HepG2 (cell line): ENCODE results near the gene MRPL28. TPM values are rescaled to one million over a fixed set of nuclear protein-coding genes. Genes with fewer than 3 reads are reported as not detected.
A peak's percentile ranks its signal among the peaks of the same experiment; 100 is the strongest.

Experiments
- CEBPG ChIP-seq: IDR thresholded peaks from 2 replicates; pipeline ENCODE4 v1.6.1; 2016
- CHCHD3 ChIP-seq: sonication (generic); formaldehyde crosslinking; IDR thresholded peaks from 2 replicates; pipeline ENCODE4 v1.8.0; 2022; ENCODE audit warnings: mild to moderate bottlenecking, missing genetic modification reagents, moderate library complexity
- EED ChIP-seq: sonication (generic); formaldehyde crosslinking; IDR thresholded peaks from 2 replicates; pipeline ENCODE4 v1.5.0; 2020; ENCODE audit warnings: mild to moderate bottlenecking, missing genetic modification reagents
- GLI4 ChIP-seq: sonication (generic); formaldehyde crosslinking; IDR thresholded peaks from 2 replicates; pipeline ENCODE4 v1.5.1; 2020; ENCODE audit warnings: missing genetic modification reagents, mild to moderate bottlenecking, moderate library complexity, borderline replicate concordance
- HOXD1 ChIP-seq: sonication (generic); formaldehyde crosslinking; IDR thresholded peaks from 2 replicates; pipeline ENCODE4 v1.5.0; 2020; ENCODE audit warnings: missing genetic modification reagents
- KDM2A ChIP-seq: sonication (generic); formaldehyde crosslinking; IDR thresholded peaks from 2 replicates; pipeline ENCODE4 v1.4.0; 2020; ENCODE audit warnings: low read depth, missing genetic modification reagents, borderline replicate concordance
- NR2F2 ChIP-seq: IDR thresholded peaks from 2 replicates; pipeline ENCODE4 v1.6.1; 2012; ENCODE audit warnings: low read depth, inconsistent platforms, borderline replicate concordance
- SAFB2 ChIP-seq: sonication (generic); formaldehyde crosslinking; IDR thresholded peaks from 2 replicates; pipeline ENCODE4 v1.5.1; 2020; ENCODE audit warnings: missing genetic modification reagents, low read depth, mild to moderate bottlenecking, borderline replicate concordance
- SIX4 ChIP-seq: sonication (generic); formaldehyde crosslinking; IDR thresholded peaks from 2 replicates; pipeline ENCODE4 v1.4.0; 2020; ENCODE audit warnings: missing genetic modification reagents
- ZBED4 ChIP-seq: sonication (generic); formaldehyde crosslinking; IDR thresholded peaks from 2 replicates; pipeline ENCODE4 v1.4.0; 2020; ENCODE audit warnings: missing genetic modification reagents, borderline replicate concordance
- ZMYM4 ChIP-seq: sonication (generic); formaldehyde crosslinking; IDR thresholded peaks from 2 replicates; pipeline ENCODE4 v1.8.1; 2023; ENCODE audit warnings: mild to moderate bottlenecking, missing genetic modification reagents
- ZNF20 ChIP-seq: sonication (generic); formaldehyde crosslinking; IDR thresholded peaks from 2 replicates; pipeline ENCODE4 v1.4.0; 2020; ENCODE audit warnings: mild to moderate bottlenecking, moderate library complexity, missing genetic modification reagents
- ZNF235 ChIP-seq: sonication (generic); formaldehyde crosslinking; IDR thresholded peaks from 2 replicates; pipeline ENCODE4 v1.8.1; 2023; ENCODE audit warnings: mild to moderate bottlenecking, missing genetic modification reagents, borderline replicate concordance
- ZNF260 ChIP-seq: sonication (generic); formaldehyde crosslinking; IDR thresholded peaks from 2 replicates; pipeline ENCODE4 v1.4.0; 2020; ENCODE audit warnings: missing genetic modification reagents, low read depth, mild to moderate bottlenecking, borderline replicate concordance
- ZNF350 ChIP-seq: sonication (generic); formaldehyde crosslinking; IDR thresholded peaks from 2 replicates; pipeline ENCODE4 v1.4.0; 2020; ENCODE audit warnings: mild to moderate bottlenecking, low read depth, missing genetic modification reagents, borderline replicate concordance
- ZNF430 ChIP-seq: sonication (generic); formaldehyde crosslinking; IDR thresholded peaks from 2 replicates; pipeline ENCODE4 v1.9.0; 2021; ENCODE audit warnings: mild to moderate bottlenecking, missing genetic modification reagents
- ZNF615 ChIP-seq: sonication (generic); formaldehyde crosslinking; IDR thresholded peaks from 2 replicates; pipeline ENCODE4 v1.5.0; 2020; ENCODE audit warnings: mild to moderate bottlenecking, missing genetic modification reagents, borderline replicate concordance
- polyA plus RNA-seq, 8 experiments: library from polyadenylated mRNA; depleted of rRNA in 3 of 8; stranded (reverse) in 7 of 8; unstranded in 1 of 8; fragments of >200 nt; fragmentation: Illumina TruSeq in 4 of 8; extraction: Trizol in 4 of 8; gene quantifications; 2 replicates each; pipeline versions ENCODE4 v1.2.1 to v1.2.3, GENCODE V29; 2011 to 2016; ENCODE audit warnings: low read depth in 4 of 8, missing spikeins in 1 of 8, mixed read lengths in 1 of 8; ENCODE audit not compliant: insufficient read depth in 1 of 8
- total RNA-seq, 5 experiments: library from RNA; depleted of rRNA; stranded (reverse); fragments of >200 nt; fragmentation: Illumina TruSeq; extraction: Trizol; gene quantifications; 2 replicates each; pipeline ENCODE4 v1.2.3, GENCODE V29; 2016; ENCODE audit warnings: low read depth in 1 of 5
- TF ChIP-seq, protein P1 (sequence below): sonication (generic); formaldehyde crosslinking; IDR thresholded peaks from 2 replicates; pipeline ENCODE4; 2020; ENCODE audit warnings: missing genetic modification reagents, mild to moderate bottlenecking, borderline replicate concordance

Gene MRPL28
- total and polyA plus RNA-seq, 2 of the 13 experiments (the other 11 are each of a cell fraction or from before 2014, with no cell fraction given), result 114 to 135 TPM

DNA sequence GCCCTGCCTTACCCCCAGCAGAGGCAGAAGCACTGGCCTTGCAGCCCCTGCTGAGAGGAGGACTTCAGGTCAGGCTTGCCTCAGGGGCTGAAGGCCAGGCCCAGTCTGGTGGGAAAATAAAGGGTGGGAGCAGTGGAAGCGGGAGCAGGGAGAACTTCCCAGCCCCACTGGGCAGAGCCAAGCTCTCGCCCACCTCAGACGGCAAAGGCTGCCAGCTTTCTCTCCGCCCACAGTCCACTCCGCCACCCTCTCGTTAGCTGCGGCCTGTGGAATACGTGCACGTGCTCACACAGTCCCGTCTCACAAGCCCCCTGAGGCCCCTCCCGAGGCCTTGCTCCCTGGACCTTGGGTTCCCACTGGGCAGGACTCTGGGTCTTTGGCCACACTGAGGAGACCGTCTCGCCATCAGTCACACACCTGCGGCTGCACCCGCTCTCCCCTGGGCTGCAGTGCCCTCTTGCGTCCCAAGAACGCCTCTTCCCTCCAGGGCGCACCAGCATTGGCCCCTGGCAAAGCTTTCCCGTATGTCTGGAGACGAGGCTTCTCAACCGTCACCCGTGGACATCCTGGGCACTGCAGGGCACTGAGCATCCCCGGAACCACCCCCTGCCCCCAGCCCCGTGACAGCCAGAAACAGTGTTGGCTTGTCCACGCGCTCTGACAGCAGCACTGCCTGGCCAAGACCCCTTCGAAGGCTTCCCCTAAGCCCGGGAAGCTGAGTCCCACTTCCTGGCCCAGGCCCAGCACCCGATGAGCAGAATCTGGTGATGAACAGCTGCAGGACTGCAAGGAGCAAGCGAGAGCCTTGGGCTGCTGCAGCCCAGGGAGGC, 8.3 kb downstream of the MRPL28 start (continued):
- TF ChIP-seq ZNF260 (no peak), HOXD1 (CRISPR knock-in tag) (no peak), EED (CRISPR knock-in tag) (peak; percentile 50; the same call in 1 of the 2 replicates), SIX4 (0 out of 2 replicates have a peak, but pooled peaks have one; percentile 21), ZNF235 (0 out of 2 replicates have a peak, but pooled peaks have one; percentile 29), ZMYM4 (CRISPR knock-in tag) (peak; percentile 46; the same call in 1 of the 2 replicates), CEBPG (CRISPR knock-in tag) (0 out of 2 replicates have a peak, but pooled peaks have one; percentile 24), SAFB2 (CRISPR knock-in tag) (no peak; the same call in 1 of the 2 replicates), ZNF430 (CRISPR knock-in tag) (peak; percentile 62; the same call in 1 of the 2 replicates), KDM2A (CRISPR knock-in tag) (peak; percentile 87), ZBED4 (CRISPR knock-in tag) (no peak; the same call in 1 of the 2 replicates), ZNF20 (CRISPR knock-in tag) (no peak), ZNF615 (CRISPR knock-in tag) (no peak), NR2F2 (no peak), ZNF350 (CRISPR knock-in tag) (peak; percentile 61; the same call in 1 of the 2 replicates), GLI4 (CRISPR knock-in tag) (peak; percentile 69; the same call in 1 of the 2 replicates), CHCHD3 (CRISPR knock-in tag) (peak; percentile 96)
- TF ChIP-seq, protein P1, sequence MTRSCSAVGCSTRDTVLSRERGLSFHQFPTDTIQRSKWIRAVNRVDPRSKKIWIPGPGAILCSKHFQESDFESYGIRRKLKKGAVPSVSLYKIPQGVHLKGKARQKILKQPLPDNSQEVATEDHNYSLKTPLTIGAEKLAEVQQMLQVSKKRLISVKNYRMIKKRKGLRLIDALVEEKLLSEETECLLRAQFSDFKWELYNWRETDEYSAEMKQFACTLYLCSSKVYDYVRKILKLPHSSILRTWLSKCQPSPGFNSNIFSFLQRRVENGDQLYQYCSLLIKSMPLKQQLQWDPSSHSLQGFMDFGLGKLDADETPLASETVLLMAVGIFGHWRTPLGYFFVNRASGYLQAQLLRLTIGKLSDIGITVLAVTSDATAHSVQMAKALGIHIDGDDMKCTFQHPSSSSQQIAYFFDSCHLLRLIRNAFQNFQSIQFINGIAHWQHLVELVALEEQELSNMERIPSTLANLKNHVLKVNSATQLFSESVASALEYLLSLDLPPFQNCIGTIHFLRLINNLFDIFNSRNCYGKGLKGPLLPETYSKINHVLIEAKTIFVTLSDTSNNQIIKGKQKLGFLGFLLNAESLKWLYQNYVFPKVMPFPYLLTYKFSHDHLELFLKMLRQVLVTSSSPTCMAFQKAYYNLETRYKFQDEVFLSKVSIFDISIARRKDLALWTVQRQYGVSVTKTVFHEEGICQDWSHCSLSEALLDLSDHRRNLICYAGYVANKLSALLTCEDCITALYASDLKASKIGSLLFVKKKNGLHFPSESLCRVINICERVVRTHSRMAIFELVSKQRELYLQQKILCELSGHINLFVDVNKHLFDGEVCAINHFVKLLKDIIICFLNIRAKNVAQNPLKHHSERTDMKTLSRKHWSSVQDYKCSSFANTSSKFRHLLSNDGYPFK, result peak; percentile 73
